Chondrocyte (in vitro differentiated cells): ENCODE measurements around the gene SLC38A7. TPM values are rescaled to one million over a fixed set of nuclear protein-coding genes. Genes with fewer than 3 reads are reported as not detected.

Experiments used
- DNase-seq: peaks from one replicate; pipeline ENCODE4 v3.0.0; 2021; ENCODE audit warnings: mixed read lengths, low spot score
- H3K27ac Mint-ChIP-seq: one replicate; pipeline ENCODE4 v1.8.0; 2021; ENCODE audit warnings: mild to moderate bottlenecking, moderate library complexity, mixed read lengths; ENCODE audit not compliant: unreplicated experiment
- H3K27me3 Mint-ChIP-seq: 2 replicates; pipeline ENCODE4 v1.8.0; 2021; ENCODE audit warnings: low read depth, mixed read lengths
- H3K36me3 Mint-ChIP-seq: 2 replicates; pipeline ENCODE4 v1.8.0; 2021; ENCODE audit warnings: low read depth, mixed read lengths
- H3K4me1 Mint-ChIP-seq: 2 replicates; pipeline ENCODE4 v1.8.0; 2021; ENCODE audit warnings: low read depth, mild to moderate bottlenecking, mixed read lengths
- H3K4me3 Mint-ChIP-seq: one replicate; pipeline ENCODE4 v1.8.0; 2021; ENCODE audit warnings: mild to moderate bottlenecking, moderate library complexity, mixed read lengths; ENCODE audit not compliant: unreplicated experiment
- H3K9me3 Mint-ChIP-seq: 2 replicates; pipeline ENCODE4 v1.8.0; 2021; ENCODE audit warnings: low read depth, mixed read lengths
- total RNA-seq: library from RNA; stranded (reverse); gene quantifications from 3 replicates; pipeline ENCODE4 v1.2.1, GENCODE V29; 2021
- TF ChIP-seq, protein P1 (sequence below): fragments of 200-600 bp; sonication (generic); IDR thresholded peaks from 2 replicates; pipeline ENCODE4 v1.5.0; 2021; ENCODE audit warnings: antibody characterized with exemption, mild to moderate bottlenecking, moderate library complexity

The SLC38A7 gene
- total RNA-seq, 1 donor from 2014 or later = 45.1 TPM

DNA sequence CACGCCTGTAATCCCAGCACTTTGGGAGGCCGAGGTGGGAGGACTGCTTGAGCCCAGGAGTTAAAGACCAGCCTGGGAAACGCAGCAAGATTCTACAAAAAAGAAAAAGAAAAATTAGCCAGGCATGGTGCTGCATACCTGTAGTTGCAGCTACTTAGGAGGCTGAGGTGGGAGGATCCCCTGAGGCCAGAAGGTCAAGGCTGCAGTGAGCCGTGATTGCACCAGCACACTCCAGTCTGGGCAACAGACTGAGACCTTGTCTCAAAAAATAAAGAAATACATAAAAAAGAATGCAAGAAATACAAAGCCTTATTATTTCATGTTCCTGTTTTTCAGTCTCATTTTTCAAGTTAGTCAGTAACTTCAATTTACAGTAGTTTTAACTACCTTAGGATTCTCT lies 49.1 kb downstream of the SLC38A7 start:
- TF ChIP-seq, protein P1, sequence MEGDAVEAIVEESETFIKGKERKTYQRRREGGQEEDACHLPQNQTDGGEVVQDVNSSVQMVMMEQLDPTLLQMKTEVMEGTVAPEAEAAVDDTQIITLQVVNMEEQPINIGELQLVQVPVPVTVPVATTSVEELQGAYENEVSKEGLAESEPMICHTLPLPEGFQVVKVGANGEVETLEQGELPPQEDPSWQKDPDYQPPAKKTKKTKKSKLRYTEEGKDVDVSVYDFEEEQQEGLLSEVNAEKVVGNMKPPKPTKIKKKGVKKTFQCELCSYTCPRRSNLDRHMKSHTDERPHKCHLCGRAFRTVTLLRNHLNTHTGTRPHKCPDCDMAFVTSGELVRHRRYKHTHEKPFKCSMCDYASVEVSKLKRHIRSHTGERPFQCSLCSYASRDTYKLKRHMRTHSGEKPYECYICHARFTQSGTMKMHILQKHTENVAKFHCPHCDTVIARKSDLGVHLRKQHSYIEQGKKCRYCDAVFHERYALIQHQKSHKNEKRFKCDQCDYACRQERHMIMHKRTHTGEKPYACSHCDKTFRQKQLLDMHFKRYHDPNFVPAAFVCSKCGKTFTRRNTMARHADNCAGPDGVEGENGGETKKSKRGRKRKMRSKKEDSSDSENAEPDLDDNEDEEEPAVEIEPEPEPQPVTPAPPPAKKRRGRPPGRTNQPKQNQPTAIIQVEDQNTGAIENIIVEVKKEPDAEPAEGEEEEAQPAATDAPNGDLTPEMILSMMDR = no peak
- DNase-seq = no peak
- Mint-ChIP-seq H3K4me1 (peaks cover 10% of the 10 kb centered on the region), H3K27ac (no peak overlapping the region), H3K36me3 (no peaks in the 10 kb centered on the region), H3K9me3 (no peaks in the 10 kb centered on the region), H3K4me3 (no peak overlapping the region), H3K27me3 (no peaks in the 10 kb centered on the region)

DNA sequence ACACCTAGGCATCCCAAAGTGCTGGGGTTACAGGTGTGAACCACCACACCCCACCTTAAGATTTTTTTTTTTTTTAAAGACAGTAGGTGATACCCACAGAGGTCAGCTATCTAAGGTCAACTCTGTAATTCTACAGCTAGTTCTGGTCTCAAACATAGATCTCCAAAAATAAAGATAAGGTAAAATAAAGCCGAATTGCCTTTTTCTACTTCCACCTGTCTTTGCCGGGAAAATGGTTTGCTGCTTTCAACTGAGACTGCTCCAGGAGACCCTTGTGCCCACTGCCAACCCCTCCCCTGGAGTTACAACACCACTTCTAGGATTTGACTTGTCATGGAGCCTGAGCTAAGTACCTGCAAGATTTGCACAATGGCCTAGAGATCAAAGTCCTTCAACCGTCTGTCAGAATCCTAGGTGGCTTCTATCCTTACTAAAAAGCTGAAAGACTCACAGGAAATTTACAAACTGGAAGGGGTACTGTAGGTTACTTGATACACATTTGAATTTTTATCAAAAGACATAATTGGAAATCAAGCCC lies 50.2 kb downstream of the SLC38A7 start:
- H3K27ac Mint-ChIP-seq = no peak overlapping the region
- H3K9me3 Mint-ChIP-seq = no peaks in the 10 kb centered on the region
- no peak overlapping the region for H3K4me3 Mint-ChIP-seq

DNA sequence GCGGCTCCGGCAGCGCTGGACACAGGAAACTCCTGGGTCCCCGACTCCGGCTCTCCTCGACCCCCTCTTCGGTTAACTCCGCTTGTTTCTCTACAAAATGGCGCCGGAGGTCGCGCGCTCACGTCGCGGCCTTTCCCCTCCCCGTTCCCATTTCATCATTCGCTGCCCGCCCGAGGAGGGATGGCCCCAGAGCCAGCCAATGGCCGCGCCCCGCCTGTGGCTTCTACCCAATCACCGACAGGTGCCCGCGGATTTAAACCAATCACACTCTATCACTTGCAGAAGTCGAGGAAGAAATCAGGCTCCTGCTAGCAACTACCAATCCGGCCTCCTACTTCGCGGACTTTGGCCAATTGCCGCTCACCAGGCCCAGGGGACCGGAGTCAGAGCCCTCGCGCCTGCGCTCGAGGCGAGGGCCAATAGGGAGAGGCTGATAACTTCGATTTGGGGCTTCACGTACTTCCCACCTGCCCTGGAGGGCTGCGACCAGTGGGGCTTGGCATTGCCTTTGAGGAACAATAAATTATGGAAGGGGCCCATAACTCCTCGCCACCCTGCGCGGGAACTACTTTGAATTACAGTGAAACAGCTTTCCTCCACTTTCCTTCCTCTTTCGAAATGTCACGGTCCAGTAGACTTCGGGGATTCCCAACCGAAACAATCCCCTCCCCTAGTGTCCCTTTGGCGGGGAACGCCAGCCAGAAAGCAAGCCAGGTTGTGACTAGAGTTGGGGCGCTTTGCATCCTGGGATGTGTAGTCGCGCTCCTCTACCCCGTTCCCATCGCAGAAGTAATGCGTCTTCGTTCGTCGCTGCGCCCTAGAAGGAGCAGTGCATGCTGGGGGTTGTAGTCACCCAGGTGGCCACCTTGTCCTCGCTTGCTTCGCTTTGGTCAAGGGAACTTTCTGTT lies 54.6 kb downstream of the SLC38A7 start, which contains the start of gene CNOT1:
Gene CNOT1 (minus strand): TSS at position 94 of the 908 bp plus-strand sequence. CDS start 30,489 bp downstream, outside the sequence.
- H3K27ac Mint-ChIP-seq = peak within 1 kb of the TSS; percentile 100
- no peaks in the 10 kb centered on the region for H3K27me3 Mint-ChIP-seq
- H3K4me1 Mint-ChIP-seq = peaks cover 26% of the 10 kb centered on the region
- peak; percentile 99 for DNase-seq
- TF ChIP-seq, protein P1 = no peak
- no peaks in the 10 kb centered on the region for H3K9me3 Mint-ChIP-seq
- no peaks in the 10 kb centered on the region for H3K36me3 Mint-ChIP-seq
- peak within 1 kb of the TSS; percentile 97 for H3K4me3 Mint-ChIP-seq

More for the DNA sequence above, 50.2 kb downstream of the SLC38A7 start:
- Mint-ChIP-seq H3K36me3 (no peaks in the 10 kb centered on the region), H3K4me1 (peaks cover 11% of the 10 kb centered on the region), H3K27me3 (no peaks in the 10 kb centered on the region)
- no peak for DNase-seq
- TF ChIP-seq, protein P1 = no peak

DNA sequence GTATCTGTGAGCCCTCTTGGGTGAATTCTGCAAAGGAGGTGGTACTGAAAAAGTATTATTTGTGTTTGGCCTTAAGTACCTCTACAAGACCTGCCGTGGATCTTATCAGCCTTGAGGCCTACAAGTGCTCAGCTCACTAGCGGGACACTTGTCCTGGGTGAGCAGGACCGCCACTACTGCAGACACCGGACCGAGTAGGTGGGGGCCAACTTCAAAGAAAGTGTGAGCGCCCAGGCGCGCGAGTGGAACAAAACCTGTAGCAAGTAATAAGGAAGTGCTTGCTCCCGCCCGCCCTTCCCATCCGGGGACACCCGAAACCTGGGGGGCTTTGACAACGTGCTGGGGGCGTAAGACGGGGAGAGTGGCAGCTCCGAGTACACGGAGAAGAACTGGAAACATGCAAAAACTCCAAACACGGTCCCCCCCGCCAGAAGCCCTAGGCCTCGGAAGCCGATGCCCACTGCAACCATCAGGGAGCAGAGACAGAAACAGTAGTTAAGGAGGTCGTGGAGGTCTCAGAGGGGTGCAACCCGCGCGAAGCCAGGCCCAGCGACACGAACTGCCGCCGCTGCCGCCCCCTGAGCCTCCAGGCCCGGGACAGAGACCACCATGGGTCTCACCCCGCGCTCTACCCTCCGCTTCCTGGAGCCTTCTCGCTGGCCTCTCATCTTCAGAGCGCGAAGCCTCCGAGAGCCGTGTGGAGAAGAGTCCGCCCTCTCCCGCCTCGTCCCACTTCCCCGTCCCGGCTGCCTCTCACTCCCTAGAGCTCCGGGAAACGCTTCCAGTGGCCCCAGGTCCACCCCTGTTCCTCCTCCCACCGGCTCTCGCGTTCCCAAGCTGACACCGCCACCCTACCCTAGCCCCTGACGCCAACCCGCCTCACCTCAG lies 55.5 kb downstream of the SLC38A7 start:
- Mint-ChIP-seq H3K4me1 (peaks cover 26% of the 10 kb centered on the region), H3K36me3 (peaks cover 1% of the 10 kb centered on the region), H3K4me3 (peak overlapping the region; percentile 97), H3K27ac (peak overlapping the region; percentile 100), H3K9me3 (no peaks in the 10 kb centered on the region), H3K27me3 (no peaks in the 10 kb centered on the region)
- peak; percentile 90 for DNase-seq
- TF ChIP-seq, protein P1 = no peak

DNA sequence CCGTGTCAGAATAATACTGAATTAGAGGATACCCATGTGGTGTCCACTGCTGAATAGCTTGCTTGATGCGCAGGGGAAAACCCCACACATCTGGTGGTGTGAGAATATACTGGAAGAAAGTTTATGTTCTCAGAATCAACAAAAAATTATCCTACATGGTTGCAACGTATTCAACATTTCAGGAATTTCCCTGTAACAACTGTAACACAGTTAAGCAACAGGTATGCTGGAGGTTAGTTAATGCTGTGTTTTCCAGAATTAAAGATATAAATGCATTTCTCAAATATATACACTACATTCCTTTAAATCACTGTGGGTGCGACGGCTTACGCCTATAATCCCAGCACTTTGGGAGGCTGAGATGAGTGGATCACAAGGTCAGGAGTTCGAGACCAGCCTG lies 60.4 kb downstream of the SLC38A7 start:
- no peaks in the 10 kb centered on the region for H3K27me3 Mint-ChIP-seq
- H3K4me1 Mint-ChIP-seq = peaks cover 22% of the 10 kb centered on the region
- no peaks in the 10 kb centered on the region for H3K9me3 Mint-ChIP-seq
- H3K4me3 Mint-ChIP-seq = no peak overlapping the region
- H3K27ac Mint-ChIP-seq = no peak overlapping the region
- peak; percentile 15 for DNase-seq
- H3K36me3 Mint-ChIP-seq = peaks cover 4% of the 10 kb centered on the region
- TF ChIP-seq, protein P1 = no peak
